ENCODE data around the gene PPL.

Gene PPL

GRCh38 chr16:4979736-4980660 lies 43.0 kb upstream of the PPL start:
- TF ChIP-seq EP300 (IDR thresholded peaks at IDR 0.05; ENCODE audit: borderline replicate concordance): no peak
- TF ChIP-seq CREB1 (IDR thresholded peaks at IDR 0.05; ENCODE audit: low read depth): no peak
- no peak for TF ChIP-seq TCF12 (IDR thresholded peaks at IDR 0.05; ENCODE audit: low read depth)

GRCh38 chr16:4979164-4979563 lies 42.2 kb upstream of the PPL start:
- no peak for TF ChIP-seq YY1 (IDR thresholded peaks at IDR 0.05; ENCODE audit: low read depth)

GRCh38 chr16:4976611-4977145 lies 39.7 kb upstream of the PPL start:
- TF ChIP-seq YY1 (IDR thresholded peaks at IDR 0.05; ENCODE audit: low read depth): no peak
- TF ChIP-seq TAF1 (IDR thresholded peaks at IDR 0.05; ENCODE audit: low read depth): no peak
- no peak for TF ChIP-seq CEBPB (IDR thresholded peaks at IDR 0.05)
- no peak for TF ChIP-seq REST (IDR thresholded peaks at IDR 0.05; ENCODE audit: low read depth)
- TF ChIP-seq NFIC (IDR thresholded peaks at IDR 0.05): no peak

- no peak for TF ChIP-seq TAF1 (IDR thresholded peaks at IDR 0.05; ENCODE audit: low read depth)
- TF ChIP-seq CEBPB (IDR thresholded peaks at IDR 0.05): no peak
- TF ChIP-seq RAD21 (IDR thresholded peaks at IDR 0.05; ENCODE audit: low read depth): no peak
- no peak for TF ChIP-seq EP300 (IDR thresholded peaks at IDR 0.05; ENCODE audit: borderline replicate concordance)
- TF ChIP-seq TEAD4 (IDR thresholded peaks at IDR 0.05): no peak
- TF ChIP-seq TCF12 (IDR thresholded peaks at IDR 0.05; ENCODE audit: low read depth): no peak
- no peak for TF ChIP-seq YY1 (IDR thresholded peaks at IDR 0.05; ENCODE audit: low read depth)
- TF ChIP-seq MAX (IDR thresholded peaks at IDR 0.05): no peak
- no peak for TF ChIP-seq REST (IDR thresholded peaks at IDR 0.05; ENCODE audit: low read depth)
- no peak for TF ChIP-seq CREB1 (IDR thresholded peaks at IDR 0.05; ENCODE audit: low read depth)
- TF ChIP-seq NFIC (IDR thresholded peaks at IDR 0.05): no peak
- TF ChIP-seq USF1 (IDR thresholded peaks at IDR 0.05): no peak
- no peak for TF ChIP-seq EGR1 (IDR thresholded peaks at IDR 0.05)
- TF ChIP-seq FOXM1 (IDR thresholded peaks at IDR 0.05; ENCODE audit: borderline replicate concordance, low read depth): no peak
- no peak for TF ChIP-seq ZBTB7A (IDR thresholded peaks at IDR 0.05; ENCODE audit: low read depth)
These were observed 39.1 kb upstream of the PPL start for GRCh38 chr16:4976079-4976478.

GRCh38 chr16:4972938-4973587 lies 36.1 kb upstream of the PPL start:
- TF ChIP-seq TEAD4 (IDR thresholded peaks at IDR 0.05) (no peak), USF1 (IDR thresholded peaks at IDR 0.05) (no peak), CEBPB (IDR thresholded peaks at IDR 0.05) (no peak), YY1 (IDR thresholded peaks at IDR 0.05; ENCODE audit: low read depth) (no peak), TAF1 (IDR thresholded peaks at IDR 0.05; ENCODE audit: low read depth) (no peak), CREB1 (IDR thresholded peaks at IDR 0.05; ENCODE audit: low read depth) (no peak), NFIC (IDR thresholded peaks at IDR 0.05) (no peak), ZBTB7A (IDR thresholded peaks at IDR 0.05; ENCODE audit: low read depth) (no peak), EP300 (IDR thresholded peaks at IDR 0.05; ENCODE audit: borderline replicate concordance) (no peak), TCF12 (IDR thresholded peaks at IDR 0.05; ENCODE audit: low read depth) (no peak), FOXM1 (IDR thresholded peaks at IDR 0.05; ENCODE audit: borderline replicate concordance, low read depth) (no peak), REST (IDR thresholded peaks at IDR 0.05; ENCODE audit: low read depth) (no peak), MAX (IDR thresholded peaks at IDR 0.05) (no peak), EGR1 (IDR thresholded peaks at IDR 0.05) (no peak), RAD21 (IDR thresholded peaks at IDR 0.05; ENCODE audit: low read depth) (no peak)
